ENCODE results near the gene TIMM44. TPM values are rescaled to one million over a fixed set of nuclear protein-coding genes. Genes with fewer than 3 reads are reported as not detected.

Gene TIMM44
- total and polyA plus RNA-seq, 2 donors (not counting 3 experiments of a cell fraction or from before 2014, with no cell fraction given): 61.5 to 64.3 TPM

- FAIRE-seq (no peak), DNase-seq (ENCODE audit: low read depth, low spot score) (no peak)
- dilution Hi-C loops (cut with MboI; ENCODE audit: extremely low pct_ligation_motif_present, low sequenced_read_pairs): no loop called here
- CTCF ChIA-PET: interaction anchor here (1.3 to 3.5 kb wide), 4 partner anchors 14 to 68 kb away, joined by 3 to 15 read pairs (median 5); partner anchors contain the start of genes SNAPC2 and TIMM44
- H3K4me2 ChIP-seq (ENCODE audit: insufficient read depth, low read length): no peak overlapping the region
- H3K36me3 ChIP-seq (ENCODE audit: control insufficient read depth in 2 of 2, extremely low read depth in 1 of 2, insufficient read depth in 2 of 2, low read length in 2 of 2): peaks cover 15 to 46% of the 10 kb centered on the region in 2 experiments
- BruUV-seq (replicated peaks): no TSS peak
- no peaks in the 10 kb centered on the region for H3K27me3 ChIP-seq (ENCODE audit: control insufficient read depth in 2 of 2, insufficient read depth in 2 of 2, low read length in 2 of 2)
- H3K79me2 ChIP-seq (ENCODE audit: control insufficient read depth, insufficient read depth, low read length): peaks cover 67% of the 10 kb centered on the region
- TF ChIP-seq GATA2 (IDR thresholded peaks at IDR 0.05; ENCODE audit: insufficient read depth, insufficient read length, low read depth, low read length) (no peak), EZH2 (IDR thresholded peaks at IDR 0.05; ENCODE audit: borderline replicate concordance, low read depth, low read length, severe bottlenecking) (no peak), MAX (IDR thresholded peaks at IDR 0.05; ENCODE audit: insufficient read depth, insufficient read length) (no peak), FOS (IDR thresholded peaks at IDR 0.05; ENCODE audit: borderline replicate concordance, insufficient read depth, low read length) (no peak), MYC (IDR thresholded peaks at IDR 0.05; ENCODE audit: low read depth, low read length) (no peak), POLR2AphosphoS5 (IDR thresholded peaks at IDR 0.05; ENCODE audit: insufficient read depth, low read depth, low read length) (no peak), JUN (IDR thresholded peaks at IDR 0.05; ENCODE audit: borderline replicate concordance, insufficient read depth, insufficient read length, low read depth) (no peak), POLR2A (IDR thresholded peaks at IDR 0.05; ENCODE audit: low read depth, low read length) (no peak)
- TF ChIP-seq, protein P1, sequence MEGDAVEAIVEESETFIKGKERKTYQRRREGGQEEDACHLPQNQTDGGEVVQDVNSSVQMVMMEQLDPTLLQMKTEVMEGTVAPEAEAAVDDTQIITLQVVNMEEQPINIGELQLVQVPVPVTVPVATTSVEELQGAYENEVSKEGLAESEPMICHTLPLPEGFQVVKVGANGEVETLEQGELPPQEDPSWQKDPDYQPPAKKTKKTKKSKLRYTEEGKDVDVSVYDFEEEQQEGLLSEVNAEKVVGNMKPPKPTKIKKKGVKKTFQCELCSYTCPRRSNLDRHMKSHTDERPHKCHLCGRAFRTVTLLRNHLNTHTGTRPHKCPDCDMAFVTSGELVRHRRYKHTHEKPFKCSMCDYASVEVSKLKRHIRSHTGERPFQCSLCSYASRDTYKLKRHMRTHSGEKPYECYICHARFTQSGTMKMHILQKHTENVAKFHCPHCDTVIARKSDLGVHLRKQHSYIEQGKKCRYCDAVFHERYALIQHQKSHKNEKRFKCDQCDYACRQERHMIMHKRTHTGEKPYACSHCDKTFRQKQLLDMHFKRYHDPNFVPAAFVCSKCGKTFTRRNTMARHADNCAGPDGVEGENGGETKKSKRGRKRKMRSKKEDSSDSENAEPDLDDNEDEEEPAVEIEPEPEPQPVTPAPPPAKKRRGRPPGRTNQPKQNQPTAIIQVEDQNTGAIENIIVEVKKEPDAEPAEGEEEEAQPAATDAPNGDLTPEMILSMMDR (IDR thresholded peaks at IDR 0.05; ENCODE audit: extremely low read depth in 1 of 2, insufficient read depth in 1 of 2, low read depth in 1 of 2, low read length in 2 of 2): no peak
- H3K9ac ChIP-seq (replicated peaks; ENCODE audit: extremely low read depth, insufficient read depth, low read length): no peak overlapping the region
- POLR2A ChIA-PET: no interaction called here
- H4K20me1 ChIP-seq (replicated peaks; ENCODE audit: control insufficient read depth, extremely low read depth, insufficient read depth, low read length): peaks cover 4% of the 10 kb centered on the region
- peaks cover 8% of the 10 kb centered on the region for H3K4me1 ChIP-seq (ENCODE audit: control insufficient read depth, extremely low read depth, insufficient read depth, low read length)
- no peaks in the 10 kb centered on the region for H3K9me1 ChIP-seq (replicated peaks; ENCODE audit: control insufficient read depth, extremely low read depth, insufficient read depth, low read length)
- H3K9me3 ChIP-seq (replicated peaks; ENCODE audit: control insufficient read depth, insufficient read depth, low read length): no peaks in the 10 kb centered on the region
- no peak overlapping the region for H3K4me3 ChIP-seq (replicated peaks in 1 of 3; ENCODE audit: insufficient read depth in 1 of 3, low read depth in 1 of 3, low read length in 3 of 3)
- H2AFZ ChIP-seq (ENCODE audit: low read depth, low read length): no peak overlapping the region
- no peak overlapping the region for H3K27ac ChIP-seq (ENCODE audit: insufficient read depth, low read depth, low read length)
- intact Hi-C loops (cut with micrococcal nuclease): no loop called here
Measured at GRCh38 chr19:7988307-7988706, 44.8 kb upstream of the TIMM44 start.
